RWPE1 (cell line): ENCODE results near the gene OTOGL.

ENCODE experiments used
- CTCF ChIA-PET: fragments of 350-600 bp; sonication (Branson Sonifier 250); formaldehyde crosslinking; extraction: SDS; loops from one replicate; lab custom pipeline; 2021; lab: Yijun Ruan, JAX
- POLR2A ChIA-PET: fragments of 400-600 bp; formaldehyde crosslinking; extraction: SDS; loops from one replicate; lab custom pipeline; 2020; ENCODE audit warnings: antibody characterized with exemption; ENCODE audit not compliant: low non-redundant PET; lab: Yijun Ruan, JAX
- DNase-seq: peaks from one replicate; pipeline ENCODE4 v3.0.0; 2012; ENCODE audit warnings: low spot score
- H3K27ac ChIP-seq: fragments of 450-650 bp; 2 replicates; pipeline ENCODE4 v1.5.1; 2017
- TF ChIP-seq, protein P1 (sequence below): fragments of 450-650 bp; conservative IDR thresholded peaks from 2 replicates; pipeline ENCODE4 v1.5.1; 2017; ENCODE audit warnings: low read depth, mild to moderate bottlenecking

Gene OTOGL

DNA sequence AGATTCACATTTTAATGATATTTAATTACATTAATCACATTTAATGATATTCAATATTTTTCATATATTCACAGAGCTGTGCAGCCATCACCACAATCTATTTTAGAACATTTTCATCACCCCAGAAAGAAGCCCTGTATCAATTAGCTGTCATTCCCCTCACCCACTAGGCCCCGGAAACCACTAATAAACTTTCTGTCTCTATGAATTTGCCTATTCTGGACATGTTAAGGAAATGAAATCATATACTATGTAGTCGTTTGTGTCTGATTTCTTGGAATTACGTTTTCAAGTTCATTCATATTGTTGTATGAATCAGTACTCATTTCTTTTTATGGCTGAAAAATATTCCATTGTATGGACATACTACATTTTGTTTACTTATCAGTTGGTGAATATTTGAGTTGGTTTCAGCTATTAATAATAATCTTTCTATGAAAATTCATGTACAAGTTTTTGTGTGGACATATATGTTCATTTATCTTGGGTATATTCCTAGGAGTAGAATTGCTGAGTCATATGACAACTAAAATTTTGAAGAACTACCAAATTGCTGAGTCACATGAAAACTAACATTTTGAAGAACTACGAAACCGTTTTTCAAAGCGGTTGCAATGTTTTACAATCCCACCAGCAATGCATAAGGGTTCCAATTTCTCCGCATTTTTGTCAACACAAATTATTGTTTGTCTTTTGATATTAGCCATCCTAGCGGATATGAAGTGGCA, 11.7 kb upstream of the OTOGL start:
- ChIA-PET POLR2A (no interaction called here), CTCF (no interaction called here)
- TF ChIP-seq, protein P1, sequence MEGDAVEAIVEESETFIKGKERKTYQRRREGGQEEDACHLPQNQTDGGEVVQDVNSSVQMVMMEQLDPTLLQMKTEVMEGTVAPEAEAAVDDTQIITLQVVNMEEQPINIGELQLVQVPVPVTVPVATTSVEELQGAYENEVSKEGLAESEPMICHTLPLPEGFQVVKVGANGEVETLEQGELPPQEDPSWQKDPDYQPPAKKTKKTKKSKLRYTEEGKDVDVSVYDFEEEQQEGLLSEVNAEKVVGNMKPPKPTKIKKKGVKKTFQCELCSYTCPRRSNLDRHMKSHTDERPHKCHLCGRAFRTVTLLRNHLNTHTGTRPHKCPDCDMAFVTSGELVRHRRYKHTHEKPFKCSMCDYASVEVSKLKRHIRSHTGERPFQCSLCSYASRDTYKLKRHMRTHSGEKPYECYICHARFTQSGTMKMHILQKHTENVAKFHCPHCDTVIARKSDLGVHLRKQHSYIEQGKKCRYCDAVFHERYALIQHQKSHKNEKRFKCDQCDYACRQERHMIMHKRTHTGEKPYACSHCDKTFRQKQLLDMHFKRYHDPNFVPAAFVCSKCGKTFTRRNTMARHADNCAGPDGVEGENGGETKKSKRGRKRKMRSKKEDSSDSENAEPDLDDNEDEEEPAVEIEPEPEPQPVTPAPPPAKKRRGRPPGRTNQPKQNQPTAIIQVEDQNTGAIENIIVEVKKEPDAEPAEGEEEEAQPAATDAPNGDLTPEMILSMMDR, result no peak

DNA sequence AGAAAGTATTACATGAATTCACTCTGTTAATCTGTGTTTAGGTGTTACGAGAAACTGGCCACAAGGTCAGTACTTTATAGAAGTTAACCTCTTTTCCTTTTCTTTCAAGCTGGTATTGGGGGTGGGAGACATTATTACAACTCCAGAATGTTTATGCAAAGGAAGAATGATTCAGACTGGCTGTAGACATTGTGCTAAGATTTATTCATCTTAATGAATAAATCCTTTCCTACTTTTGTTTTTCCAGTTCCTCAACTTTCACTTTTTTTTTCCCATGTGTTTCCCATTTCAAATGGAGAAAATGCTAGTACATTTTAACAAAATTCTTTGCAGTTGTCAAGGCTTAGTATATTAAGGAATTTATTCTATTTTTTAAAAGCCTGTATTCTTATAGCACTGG, 1.3 kb downstream of the OTOGL start:
- TF ChIP-seq, protein P1, result no peak
- CTCF ChIA-PET, result no interaction called here
- DNase-seq, result no peak
- POLR2A ChIA-PET, result no interaction called here
- no peak overlapping the region for H3K27ac ChIP-seq

More for the DNA sequence above, 11.7 kb upstream of the OTOGL start:
- DNase-seq, result no peak
- no peak overlapping the region for H3K27ac ChIP-seq

DNA sequence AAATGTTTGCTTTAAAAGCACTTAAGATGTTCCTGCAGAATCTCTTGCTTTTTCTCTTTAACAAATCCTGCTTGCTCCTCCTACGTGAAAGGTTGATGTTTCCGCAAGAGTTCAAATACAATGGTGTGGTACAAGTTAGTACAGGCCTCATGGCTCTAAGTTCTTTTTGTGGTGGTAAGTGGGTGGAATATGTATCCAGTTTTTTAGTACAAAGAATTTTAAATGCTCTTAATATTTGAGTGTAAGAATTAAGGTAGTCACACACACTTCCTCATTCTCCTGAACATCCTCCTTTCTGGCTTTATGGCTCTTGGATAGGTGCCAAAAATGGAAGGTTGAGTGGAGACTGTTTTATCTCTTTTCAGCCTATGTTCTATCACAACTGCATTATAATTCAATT, 1.8 kb downstream of the OTOGL start:
- ChIA-PET POLR2A (no interaction called here), CTCF (no interaction called here)
- no peak overlapping the region for H3K27ac ChIP-seq

DNA sequence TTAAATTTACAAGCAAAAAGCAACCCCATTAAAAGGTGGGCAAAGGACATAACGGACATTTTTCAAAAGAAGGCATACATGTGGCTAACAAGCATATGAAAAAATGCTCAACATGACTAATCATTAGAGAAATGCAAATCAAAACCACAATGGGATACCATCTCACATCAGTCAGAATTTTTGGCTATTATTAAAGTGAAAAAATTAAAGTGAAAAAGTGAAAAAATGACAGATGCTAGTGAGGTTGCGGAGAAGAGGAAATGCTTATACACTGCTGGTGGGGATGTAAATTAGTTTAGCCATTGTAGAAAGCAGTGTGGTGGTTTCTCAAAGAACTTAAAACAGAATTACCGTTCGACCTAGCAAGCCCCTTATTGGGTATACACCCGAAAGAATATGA, 7.9 kb downstream of the OTOGL start:
- ChIA-PET POLR2A (no interaction called here), CTCF (no interaction called here)
- TF ChIP-seq, protein P1, result no peak
- no peak for DNase-seq
- H3K27ac ChIP-seq, result no peak overlapping the region

More for the DNA sequence above, 1.8 kb downstream of the OTOGL start:
- TF ChIP-seq, protein P1, result no peak
- DNase-seq, result peak; percentile 62

DNA sequence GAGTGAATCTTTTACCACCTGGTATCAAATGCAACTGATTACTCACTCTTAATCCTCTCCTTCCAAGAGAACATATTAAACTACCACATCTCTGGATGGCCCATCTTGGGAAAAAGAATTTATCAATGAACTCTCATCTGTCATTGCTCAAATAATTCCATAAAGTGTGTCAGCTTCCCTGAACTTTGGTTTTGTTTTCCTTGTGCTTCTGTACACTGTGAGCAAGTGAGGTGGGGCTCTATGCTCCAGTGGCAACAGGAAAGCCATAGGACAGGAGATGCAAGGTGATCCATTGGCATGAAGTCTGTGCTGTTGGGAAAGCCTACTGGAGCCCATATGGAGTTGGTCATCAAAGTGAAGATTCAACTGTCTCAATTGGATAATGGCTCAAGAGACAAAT, 17.4 kb downstream of the OTOGL start:
- no peak for DNase-seq
- TF ChIP-seq, protein P1, result no peak
- POLR2A ChIA-PET, result no interaction called here
- H3K27ac ChIP-seq, result no peak overlapping the region
- CTCF ChIA-PET, result no interaction called here

DNA sequence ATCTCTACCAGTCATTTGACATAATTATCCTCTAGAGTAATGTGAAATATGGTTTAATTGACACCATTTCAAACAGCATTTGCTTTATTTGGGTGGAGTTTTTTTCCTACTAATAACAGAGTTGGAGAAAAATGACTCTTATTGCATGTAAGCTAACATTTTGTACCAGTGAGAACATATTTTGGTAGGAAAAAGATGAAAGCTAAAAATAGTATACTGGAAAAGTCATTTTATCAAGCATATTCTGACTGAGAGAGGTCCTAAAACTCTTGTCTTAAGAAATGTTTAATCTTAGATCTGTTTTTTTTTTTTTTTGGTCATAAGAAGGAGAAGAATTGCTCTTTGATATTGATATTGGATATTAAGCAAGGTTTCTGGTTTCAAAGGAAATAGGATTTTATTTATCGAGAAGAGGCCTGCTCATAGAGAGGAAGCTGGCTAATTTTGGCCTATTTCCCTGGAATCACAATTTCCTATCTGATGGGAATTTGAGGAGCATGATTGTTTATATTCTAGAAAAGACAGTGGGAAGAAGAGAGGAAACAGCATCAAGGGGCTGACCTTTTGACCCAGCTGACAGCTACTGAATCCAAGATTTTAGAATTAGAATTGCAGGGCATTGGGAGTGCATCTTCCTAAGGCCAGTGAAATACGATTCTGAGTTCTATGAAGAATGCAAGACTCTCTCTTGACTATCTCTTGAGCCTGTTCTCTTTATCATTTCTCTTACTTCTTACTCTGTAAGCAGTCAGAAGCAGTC, 19.4 kb downstream of the OTOGL start:
- no peak for DNase-seq
- CTCF ChIA-PET, result no interaction called here
- H3K27ac ChIP-seq, result no peak overlapping the region
- TF ChIP-seq, protein P1, result no peak
- POLR2A ChIA-PET, result no interaction called here
